Muscle layer of colon (tissue), 2 donors: ENCODE measurements around the gene LDB2.

Experiments
- H3K27ac ChIP-seq: one replicate; pipeline ENCODE4 v1.7.0; 2013; ENCODE audit warnings: low read depth, mild to moderate bottlenecking, low read length, moderate library complexity
- H3K27me3 ChIP-seq, 2 donors: one replicate each; pipeline ENCODE4 v1.7.0; 2013; ENCODE audit warnings: low read length in 2 of 2, mild to moderate bottlenecking in 2 of 2; ENCODE audit not compliant: insufficient read depth in 2 of 2, control insufficient read depth in 1 of 2
- H3K36me3 ChIP-seq: one replicate; pipeline ENCODE4 v1.7.0; 2013; ENCODE audit warnings: mild to moderate bottlenecking, low read length; ENCODE audit not compliant: insufficient read depth
- H3K4me1 ChIP-seq: one replicate; pipeline ENCODE4 v1.7.0; 2013; ENCODE audit warnings: mild to moderate bottlenecking, low read length; ENCODE audit not compliant: insufficient read depth
- H3K4me3 ChIP-seq, 2 donors: one replicate each; pipeline ENCODE4 v1.7.0; 2013; ENCODE audit warnings: low read length in 2 of 2, low read depth in 1 of 2, mild to moderate bottlenecking in 1 of 2, moderate library complexity in 1 of 2
- H3K9ac ChIP-seq: one replicate; pipeline ENCODE4 v1.7.0; 2013; ENCODE audit warnings: low read length
- H3K9me3 ChIP-seq: one replicate; pipeline ENCODE4 v1.7.0; 2013; ENCODE audit warnings: mild to moderate bottlenecking, low read length
- donor health status: abdominal sarcoma.
- donor health status: Adenocarcinoma of cecum.

The LDB2 gene

GRCh38 chr4:16672421-16672820 is 226.0 kb downstream of the LDB2 start:
- Histone ChIP-seq H3K9me3 (no peaks in the 10 kb centered on the region), H3K4me1 (peaks cover 11% of the 10 kb centered on the region), H3K9ac (no peak overlapping the region), H3K36me3 (no peaks in the 10 kb centered on the region), H3K27me3 (no peaks in the 10 kb centered on the region), H3K27ac (no peak overlapping the region), H3K4me3 (no peak overlapping the region)

- no peak overlapping the region for H3K4me3 ChIP-seq
- H3K36me3 ChIP-seq = no peaks in the 10 kb centered on the region
- H3K9me3 ChIP-seq = no peaks in the 10 kb centered on the region
- no peak overlapping the region for H3K27ac ChIP-seq
- H3K4me1 ChIP-seq = peaks cover 11% of the 10 kb centered on the region
- no peaks in the 10 kb centered on the region for H3K27me3 ChIP-seq
- no peak overlapping the region for H3K9ac ChIP-seq
Measured at GRCh38 chr4:16671741-16672140, 226.7 kb downstream of the LDB2 start.

GRCh38 chr4:16670727-16671126 is 227.7 kb downstream of the LDB2 start:
- Histone ChIP-seq H3K9ac (no peak overlapping the region), H3K4me3 (no peak overlapping the region), H3K9me3 (no peaks in the 10 kb centered on the region), H3K36me3 (no peaks in the 10 kb centered on the region), H3K27me3 (no peaks in the 10 kb centered on the region), H3K4me1 (peaks cover 11% of the 10 kb centered on the region), H3K27ac (no peak overlapping the region)

GRCh38 chr4:16669036-16669435 is 229.4 kb downstream of the LDB2 start:
- Histone ChIP-seq H3K27me3 (no peaks in the 10 kb centered on the region), H3K4me1 (peaks cover 11% of the 10 kb centered on the region), H3K27ac (no peak overlapping the region), H3K4me3 (no peak overlapping the region), H3K9ac (no peak overlapping the region), H3K36me3 (no peaks in the 10 kb centered on the region), H3K9me3 (no peaks in the 10 kb centered on the region)

- no peaks in the 10 kb centered on the region for H3K27me3 ChIP-seq
- H3K4me1 ChIP-seq = peaks cover 11% of the 10 kb centered on the region
- no peak overlapping the region for H3K4me3 ChIP-seq
- no peak overlapping the region for H3K9ac ChIP-seq
- no peaks in the 10 kb centered on the region for H3K9me3 ChIP-seq
- no peak overlapping the region for H3K27ac ChIP-seq
- no peaks in the 10 kb centered on the region for H3K36me3 ChIP-seq
Measured at GRCh38 chr4:16668488-16668887, 230.0 kb downstream of the LDB2 start.

GRCh38 chr4:16667464-16667863 is 231.0 kb downstream of the LDB2 start:
- H3K4me3 ChIP-seq = no peak overlapping the region
- no peak overlapping the region for H3K27ac ChIP-seq
- H3K4me1 ChIP-seq = peaks cover 6% of the 10 kb centered on the region
- H3K27me3 ChIP-seq = no peaks in the 10 kb centered on the region
- H3K36me3 ChIP-seq = no peaks in the 10 kb centered on the region
- no peaks in the 10 kb centered on the region for H3K9me3 ChIP-seq
- H3K9ac ChIP-seq = no peak overlapping the region

- H3K9ac ChIP-seq = no peak overlapping the region
- H3K27ac ChIP-seq = no peak overlapping the region
- H3K4me1 ChIP-seq = no peaks in the 10 kb centered on the region
- no peaks in the 10 kb centered on the region for H3K27me3 ChIP-seq
- no peaks in the 10 kb centered on the region for H3K36me3 ChIP-seq
- no peaks in the 10 kb centered on the region for H3K9me3 ChIP-seq
- H3K4me3 ChIP-seq = no peak overlapping the region
Measured at GRCh38 chr4:16665942-16666551, 232.4 kb downstream of the LDB2 start.

GRCh38 chr4:16663732-16664131 is 234.7 kb downstream of the LDB2 start:
- H3K27ac ChIP-seq = no peak overlapping the region
- H3K36me3 ChIP-seq = no peaks in the 10 kb centered on the region
- no peaks in the 10 kb centered on the region for H3K9me3 ChIP-seq
- H3K27me3 ChIP-seq = no peaks in the 10 kb centered on the region
- no peak overlapping the region for H3K9ac ChIP-seq
- H3K4me1 ChIP-seq = peaks cover 2% of the 10 kb centered on the region
- no peak overlapping the region for H3K4me3 ChIP-seq

- peaks cover 4% of the 10 kb centered on the region for H3K4me1 ChIP-seq
- no peaks in the 10 kb centered on the region for H3K36me3 ChIP-seq
- no peaks in the 10 kb centered on the region for H3K27me3 ChIP-seq
- no peak overlapping the region for H3K9ac ChIP-seq
- H3K27ac ChIP-seq = no peak overlapping the region
- H3K9me3 ChIP-seq = no peaks in the 10 kb centered on the region
- no peak overlapping the region for H3K4me3 ChIP-seq
Measured at GRCh38 chr4:16663307-16663706, 235.1 kb downstream of the LDB2 start.

- H3K36me3 ChIP-seq = no peaks in the 10 kb centered on the region
- peaks cover 4% of the 10 kb centered on the region for H3K4me1 ChIP-seq
- H3K9ac ChIP-seq = no peak overlapping the region
- H3K9me3 ChIP-seq = no peaks in the 10 kb centered on the region
- H3K27ac ChIP-seq = no peak overlapping the region
- H3K27me3 ChIP-seq = no peaks in the 10 kb centered on the region
- H3K4me3 ChIP-seq = no peak overlapping the region
Measured at GRCh38 chr4:16661813-16662212, 236.6 kb downstream of the LDB2 start.

- no peak overlapping the region for H3K27ac ChIP-seq
- no peak overlapping the region for H3K9ac ChIP-seq
- H3K4me3 ChIP-seq = no peak overlapping the region
- H3K9me3 ChIP-seq = no peaks in the 10 kb centered on the region
- no peaks in the 10 kb centered on the region for H3K27me3 ChIP-seq
- H3K36me3 ChIP-seq = no peaks in the 10 kb centered on the region
- H3K4me1 ChIP-seq = peaks cover 4% of the 10 kb centered on the region
Measured at GRCh38 chr4:16660656-16661055, 237.8 kb downstream of the LDB2 start.

GRCh38 chr4:16659694-16660093 is 238.8 kb downstream of the LDB2 start:
- Histone ChIP-seq H3K36me3 (no peaks in the 10 kb centered on the region), H3K4me1 (peaks cover 4% of the 10 kb centered on the region), H3K9me3 (no peaks in the 10 kb centered on the region), H3K4me3 (no peak overlapping the region), H3K27me3 (no peaks in the 10 kb centered on the region), H3K9ac (no peak overlapping the region), H3K27ac (no peak overlapping the region)
